K562 (cell line): Measurements from ENCODE around the gene ROPN1L. TPM values are rescaled to one million over a fixed set of nuclear protein-coding genes. Genes with fewer than 3 reads are reported as not detected.

Source experiments
- ATF3 ChIP-seq, 2 experiments: fragments of 450-650 bp in 1 of 2; sonication (generic) in 1 of 2; formaldehyde crosslinking in 1 of 2; IDR thresholded peaks in 1 of 2; conservative IDR thresholded peaks in 1 of 2; 2 replicates each; pipeline versions ENCODE4 v1.6.1 to v1.8.1; 2016 to 2023; ENCODE audit warnings: mild to moderate bottlenecking in 2 of 2, moderate library complexity in 2 of 2, inconsistent platforms in 1 of 2, missing genetic modification reagents in 1 of 2
- BRD4 ChIP-seq: fragments of 200-600 bp; sonication (generic); IDR thresholded peaks from 2 replicates; pipeline ENCODE4 v1.6.1; 2017; ENCODE audit warnings: inconsistent platforms
- CBX2 ChIP-seq: fragments of 200-600 bp; sonication (generic); IDR thresholded peaks from one replicate; pipeline ENCODE4 v1.6.1; 2012; ENCODE audit warnings: mild to moderate bottlenecking, low read length, inconsistent platforms; ENCODE audit not compliant: insufficient read depth, poor library complexity, severe bottlenecking
- CTCFL ChIP-seq: IDR thresholded peaks from 2 replicates; pipeline ENCODE4 v1.6.1; 2011; ENCODE audit warnings: borderline replicate concordance, low read depth, mild to moderate bottlenecking, moderate library complexity, low read length; ENCODE audit not compliant: insufficient read depth, poor library complexity, severe bottlenecking
- FOXA1 ChIP-seq: fragments of 450-650 bp; IDR thresholded peaks from 2 replicates; pipeline ENCODE4 v1.6.1; 2016; ENCODE audit warnings: mild to moderate bottlenecking, borderline replicate concordance
- MEF2D ChIP-seq: conservative IDR thresholded peaks from 2 replicates; pipeline ENCODE4 v1.6.1; 2016; ENCODE audit warnings: low read depth, missing genetic modification characterization, missing compliant biosample characterization
- RBFOX2 ChIP-seq: fragments of 200-400 bp; formaldehyde crosslinking; IDR thresholded peaks from 2 replicates; pipeline ENCODE4 v1.6.1; 2017; ENCODE audit warnings: low read depth, mild to moderate bottlenecking, low read length, moderate library complexity
- RFX7 ChIP-seq: fragments of 250-450 bp; sonication (Bioruptor Pico); IDR thresholded peaks from 2 replicates; pipeline ENCODE4 v1.5.1; 2021; ENCODE audit warnings: mild to moderate bottlenecking
- SIN3A ChIP-seq, 2 experiments: fragments of 150-350 bp in 1 of 2; IDR thresholded peaks; 2 replicates each; pipeline ENCODE4 v1.6.1; 2011 to 2016; ENCODE audit warnings: borderline replicate concordance in 2 of 2, low read depth in 2 of 2, low read length in 2 of 2, mild to moderate bottlenecking in 2 of 2, moderate library complexity in 2 of 2; ENCODE audit not compliant: control insufficient read depth in 1 of 2
- SMAD4 ChIP-seq: fragments of 250-450 bp; sonication (Bioruptor Pico); conservative IDR thresholded peaks from 2 replicates; pipeline ENCODE4 v1.8.0; 2021; ENCODE audit warnings: inconsistent platforms, mild to moderate bottlenecking, moderate library complexity
- SMARCA4 ChIP-seq: fragments of 450-650 bp; IDR thresholded peaks from 2 replicates; pipeline ENCODE4 v1.6.1; 2016
- TBL1XR1 ChIP-seq, 2 experiments: IDR thresholded peaks; 2 replicates each; pipeline ENCODE4 v1.6.1; 2012; ENCODE audit warnings: improper control_type of control experiment in 2 of 2, low read length in 2 of 2, mild to moderate bottlenecking in 1 of 2
- TCFL5 ChIP-seq: fragments of 250-450 bp; sonication (Bioruptor Pico); conservative IDR thresholded peaks from 2 replicates; pipeline ENCODE4 v1.6.1; 2021; ENCODE audit warnings: mild to moderate bottlenecking, moderate library complexity, matching md5 sums
- ZNF175 ChIP-seq: fragments of 200-800 bp; sonication (Bioruptor generic); IDR thresholded peaks from 2 replicates; pipeline ENCODE4 v1.6.1; 2016; ENCODE audit warnings: low read depth, mild to moderate bottlenecking, missing genetic modification characterization, missing compliant biosample characterization
- polyA plus RNA-seq, 8 experiments: library from polyadenylated mRNA; depleted of rRNA in 4 of 8; stranded (reverse) in 5 of 8; unstranded in 3 of 8; fragments of >200 nt; fragmentation: Nextera tagmentation in 2 of 8; fragmentation: Illumina TruSeq in 1 of 8; extraction: Ambion mirVana in 2 of 8; extraction: Trizol in 1 of 8; gene quantifications; 2 replicates each; pipeline versions ENCODE4 v1.2.1 to v1.2.3, GENCODE V29; 2011 to 2014; ENCODE audit warnings: inconsistent platforms in 1 of 8, missing spikeins in 1 of 8
- total RNA-seq, 7 experiments: library from RNA; depleted of rRNA in 6 of 7; stranded (reverse); fragments of >200 nt in 6 of 7; fragmentation: Illumina TruSeq in 2 of 7; extraction: Trizol in 2 of 7; gene quantifications; 2 replicates each; pipeline versions ENCODE4 v1.2.1 to v1.2.3, GENCODE V29; 2011 to 2021; ENCODE audit warnings: low replicate concordance in 1 of 7
- TF ChIP-seq, protein P1 (sequence below), 3 experiments: fragments of 200-800 bp in 1 of 3; fragments of 250-450 bp in 1 of 3; fragments of 450-650 bp in 1 of 3; sonication (Bioruptor Pico) in 1 of 3; sonication (Bioruptor generic) in 1 of 3; formaldehyde crosslinking in 1 of 3; IDR thresholded peaks; 2 replicates each; pipeline versions ENCODE4 v1.6.1 to v1.8.0; 2016 to 2022; ENCODE audit warnings: mild to moderate bottlenecking in 2 of 3, missing genetic modification characterization in 2 of 3, missing compliant biosample characterization in 1 of 3, moderate library complexity in 1 of 3
- TF ChIP-seq, protein P2 (sequence below): IDR thresholded peaks from 2 replicates; pipeline ENCODE4 v1.6.1; 2011; ENCODE audit not compliant: insufficient read length; ENCODE audit errors: extremely low read depth
- TF ChIP-seq, protein P3 (sequence below): sonication (generic); formaldehyde crosslinking; IDR thresholded peaks from 2 replicates; pipeline ENCODE4 v1.8.0; 2022; ENCODE audit warnings: mild to moderate bottlenecking, missing genetic modification reagents

Gene ROPN1L
- total and polyA plus RNA-seq, 9 of the 15 experiments (the other 6 are each of a cell fraction or from before 2014, with no cell fraction given) = 0.04 to 0.85 (median 0.24) TPM; not detected in 3

DNA sequence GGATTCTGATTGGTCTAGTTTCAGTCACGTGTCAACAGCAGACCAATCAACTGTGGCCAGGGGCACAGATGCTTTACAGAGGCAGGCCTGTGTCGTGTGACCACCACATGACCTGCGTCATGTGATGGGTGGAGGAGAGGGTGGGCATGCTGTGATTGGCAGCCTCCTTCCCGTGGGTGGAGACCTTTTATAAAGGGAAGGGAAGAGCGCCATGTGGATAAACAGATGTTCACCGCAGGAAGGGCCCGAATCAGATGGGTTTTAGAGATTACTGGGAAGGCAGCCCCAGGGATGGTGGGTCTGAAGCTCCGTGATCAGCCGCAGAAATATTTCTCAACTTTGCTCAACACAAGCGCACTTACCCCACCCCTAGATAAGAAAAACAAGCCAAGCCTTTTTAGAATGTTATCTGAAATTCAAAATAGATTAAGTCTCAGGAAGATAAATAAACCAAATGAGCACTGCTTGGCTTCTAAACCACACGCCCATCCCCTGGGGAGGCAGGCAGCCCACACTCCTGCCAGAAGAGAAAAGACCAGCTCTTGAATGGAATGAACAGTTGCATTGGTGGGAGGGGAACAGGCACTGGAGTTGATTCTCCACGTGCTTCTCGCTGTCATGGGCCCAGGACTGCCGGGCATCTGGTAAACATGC, 43.6 kb downstream of the ROPN1L start (continued):
- peak; percentile 81 for TF ChIP-seq ZNF175 (CRISPR knock-in tag)
- TF ChIP-seq SMAD4 (CRISPR knock-in tag) = peak; percentile 45; the same call in 1 of the 2 replicates
- TF ChIP-seq ATF3 (IDR thresholded peaks at IDR 0.05) = peak; percentile 50; the same call in 1 of the 2 replicates
- TF ChIP-seq ATF3 (CRISPR knock-in tag; conservative IDR thresholded peaks at IDR 0.05) = no peak
- TF ChIP-seq SIN3A (IDR thresholded peaks at IDR 0.05; ENCODE audit: borderline replicate concordance in 2 of 2, control insufficient read depth in 1 of 2, low read depth in 2 of 2, low read length in 2 of 2) = no peak
- no peak for TF ChIP-seq CBX2
- no peak for TF ChIP-seq FOXA1
- TF ChIP-seq CTCFL = no peak
- TF ChIP-seq BRD4 = no peak
- TF ChIP-seq, protein P1, sequence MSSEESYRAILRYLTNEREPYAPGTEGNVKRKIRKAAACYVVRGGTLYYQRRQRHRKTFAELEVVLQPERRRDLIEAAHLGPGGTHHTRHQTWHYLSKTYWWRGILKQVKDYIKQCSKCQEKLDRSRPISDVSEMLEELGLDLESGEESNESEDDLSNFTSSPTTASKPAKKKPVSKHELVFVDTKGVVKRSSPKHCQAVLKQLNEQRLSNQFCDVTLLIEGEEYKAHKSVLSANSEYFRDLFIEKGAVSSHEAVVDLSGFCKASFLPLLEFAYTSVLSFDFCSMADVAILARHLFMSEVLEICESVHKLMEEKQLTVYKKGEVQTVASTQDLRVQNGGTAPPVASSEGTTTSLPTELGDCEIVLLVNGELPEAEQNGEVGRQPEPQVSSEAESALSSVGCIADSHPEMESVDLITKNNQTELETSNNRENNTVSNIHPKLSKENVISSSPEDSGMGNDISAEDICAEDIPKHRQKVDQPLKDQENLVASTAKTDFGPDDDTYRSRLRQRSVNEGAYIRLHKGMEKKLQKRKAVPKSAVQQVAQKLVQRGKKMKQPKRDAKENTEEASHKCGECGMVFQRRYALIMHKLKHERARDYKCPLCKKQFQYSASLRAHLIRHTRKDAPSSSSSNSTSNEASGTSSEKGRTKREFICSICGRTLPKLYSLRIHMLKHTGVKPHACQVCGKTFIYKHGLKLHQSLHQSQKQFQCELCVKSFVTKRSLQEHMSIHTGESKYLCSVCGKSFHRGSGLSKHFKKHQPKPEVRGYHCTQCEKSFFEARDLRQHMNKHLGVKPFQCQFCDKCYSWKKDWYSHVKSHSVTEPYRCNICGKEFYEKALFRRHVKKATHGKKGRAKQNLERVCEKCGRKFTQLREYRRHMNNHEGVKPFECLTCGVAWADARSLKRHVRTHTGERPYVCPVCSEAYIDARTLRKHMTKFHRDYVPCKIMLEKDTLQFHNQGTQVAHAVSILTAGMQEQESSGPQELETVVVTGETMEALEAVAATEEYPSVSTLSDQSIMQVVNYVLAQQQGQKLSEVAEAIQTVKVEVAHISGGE (CRISPR knock-in tag; IDR thresholded peaks at IDR 0.05) = no peak
- TF ChIP-seq TBL1XR1 (IDR thresholded peaks at IDR 0.05; ENCODE audit: low read length in 2 of 2) = peak in 1 of 2 experiments; percentile 22; a peak in 1 of 4 replicates
- TF ChIP-seq, protein P2, sequence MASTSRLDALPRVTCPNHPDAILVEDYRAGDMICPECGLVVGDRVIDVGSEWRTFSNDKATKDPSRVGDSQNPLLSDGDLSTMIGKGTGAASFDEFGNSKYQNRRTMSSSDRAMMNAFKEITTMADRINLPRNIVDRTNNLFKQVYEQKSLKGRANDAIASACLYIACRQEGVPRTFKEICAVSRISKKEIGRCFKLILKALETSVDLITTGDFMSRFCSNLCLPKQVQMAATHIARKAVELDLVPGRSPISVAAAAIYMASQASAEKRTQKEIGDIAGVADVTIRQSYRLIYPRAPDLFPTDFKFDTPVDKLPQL = no peak
- no peak for TF ChIP-seq TCFL5 (CRISPR knock-in tag)
- TF ChIP-seq SMARCA4 = peak; percentile 32; the same call in 1 of the 2 replicates
- TF ChIP-seq, protein P3, sequence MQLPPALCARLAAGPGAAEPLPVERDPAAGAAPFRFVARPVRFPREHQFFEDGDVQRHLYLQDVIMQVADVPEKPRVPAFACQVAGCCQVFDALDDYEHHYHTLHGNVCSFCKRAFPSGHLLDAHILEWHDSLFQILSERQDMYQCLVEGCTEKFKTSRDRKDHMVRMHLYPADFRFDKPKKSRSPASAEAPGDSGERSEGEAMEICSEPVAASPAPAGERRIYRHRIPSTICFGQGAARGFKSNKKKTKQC (CRISPR knock-in tag) = no peak
- no peak for TF ChIP-seq RBFOX2
- peak; percentile 34; the same call in 1 of the 2 replicates for TF ChIP-seq MEF2D (tag)
- no peak for TF ChIP-seq RFX7
